B cell (primary cell): Measurements from ENCODE around the gene ATPAF2. TPM values are rescaled to one million over a fixed set of nuclear protein-coding genes. Genes with fewer than 3 reads are reported as not detected.

ENCODE experiments used
- ATAC-seq: fragments of 200-7000 bp; cut with Tn5 transposase; one replicate; pipeline ENCODE4 v1.10.0; 2021; ENCODE audit warnings: low read depth, mild to moderate bottlenecking, moderate number of reproducible peaks, moderate library complexity
- CTCF ChIA-PET: fragments of 350-600 bp; sonication (Branson Sonifier 250); formaldehyde crosslinking; loops from one replicate; lab custom pipeline; 2021; ENCODE audit warnings: antibody characterized with exemption, inconsistent platforms; lab: Charles Lee
- POLR2A ChIA-PET: fragments of 350-600 bp; sonication (Branson Sonifier 250); formaldehyde crosslinking; loops from one replicate; lab custom pipeline; 2021; ENCODE audit warnings: antibody characterized with exemption; lab: Charles Lee
- DNase-seq: peaks from one replicate; pipeline ENCODE4 v3.0.0; 2013
- H2AFZ ChIP-seq: 2 replicates; pipeline ENCODE4 v1.6.1; 2012; ENCODE audit warnings: mild to moderate bottlenecking, low read depth, low read length; ENCODE audit not compliant: insufficient read depth, poor library complexity, severe bottlenecking
- H3K27ac ChIP-seq, 2 donors: 1 replicate in 1 of 2; 2 replicates in 1 of 2; pipeline ENCODE4 v1.5.1; 2012 to 2013; ENCODE audit warnings: low read length in 2 of 2, mild to moderate bottlenecking in 2 of 2, moderate library complexity in 1 of 2
- H3K27me3 ChIP-seq, 4 experiments: fragments of 200-600 bp in 1 of 4; sonication (generic) in 1 of 4; replicated peaks in 1 of 4; 1 replicate in 2 of 4; 2 replicates in 2 of 4; pipeline versions ENCODE4 v1.6.1 to v1.7.0; 2013 to 2016; ENCODE audit warnings: low read length in 3 of 4, mild to moderate bottlenecking in 2 of 4, mixed read lengths in 1 of 4, moderate library complexity in 1 of 4; ENCODE audit not compliant: insufficient read depth in 4 of 4, control insufficient read depth in 3 of 4; ENCODE audit errors: control extremely low read depth in 1 of 4
- H3K36me3 ChIP-seq, 2 experiments: replicated peaks in 1 of 2; 1 replicate in 1 of 2; 2 replicates in 1 of 2; pipeline versions ENCODE4 v1.6.1 to v1.7.1; 2013; ENCODE audit warnings: low read length in 1 of 2; ENCODE audit not compliant: insufficient read depth in 2 of 2, control insufficient read depth in 1 of 2; ENCODE audit errors: control extremely low read depth in 1 of 2, extremely low read depth in 1 of 2
- H3K4me1 ChIP-seq, 2 donors: fragments of 200-600 bp in 1 of 2; sonication (generic) in 1 of 2; 1 replicate in 1 of 2; 2 replicates in 1 of 2; pipeline versions ENCODE4 v1.5.1 to v1.6.1; 2013 to 2017; ENCODE audit warnings: low read length in 2 of 2; ENCODE audit not compliant: control insufficient read depth in 2 of 2, insufficient read depth in 2 of 2
- H3K4me2 ChIP-seq: replicated peaks from 2 replicates; pipeline ENCODE3; 2012; ENCODE audit warnings: mild to moderate bottlenecking, low read depth, low read length; ENCODE audit not compliant: poor library complexity, severe bottlenecking
- H3K4me3 ChIP-seq, 5 experiments: fragments of 200-600 bp in 1 of 5; sonication (generic) in 1 of 5; 1 replicate in 3 of 5; 2 replicates in 2 of 5; pipeline versions ENCODE4 v1.5.1 to v1.7.0; 2011 to 2016; ENCODE audit warnings: low read length in 4 of 5, mild to moderate bottlenecking in 4 of 5, low read depth in 2 of 5, control low read depth in 1 of 5, moderate library complexity in 1 of 5; ENCODE audit not compliant: insufficient read depth in 1 of 5; ENCODE audit errors: control extremely low read depth in 1 of 5, extremely low read depth in 1 of 5
- H3K79me2 ChIP-seq: fragments of 200-600 bp; sonication (generic); one replicate; pipeline ENCODE4 v1.6.0; 2016; ENCODE audit warnings: low read length; ENCODE audit not compliant: control insufficient read depth, insufficient read depth
- H3K9ac ChIP-seq: fragments of 200-600 bp; sonication (generic); 2 replicates; pipeline ENCODE4 v1.6.1; 2017; ENCODE audit warnings: mild to moderate bottlenecking, low read length, moderate library complexity
- H3K9me3 ChIP-seq, 3 donors: one replicate each; pipeline versions ENCODE4 v1.6.1 to v1.7.1; 2013; ENCODE audit warnings: low read length in 2 of 3; ENCODE audit not compliant: control insufficient read depth in 2 of 3, insufficient read depth in 1 of 3; ENCODE audit errors: control extremely low read depth in 1 of 3
- H4K20me1 ChIP-seq: 2 replicates; pipeline ENCODE4 v1.6.0; 2012; ENCODE audit warnings: mild to moderate bottlenecking, low read length; ENCODE audit not compliant: insufficient read depth, control insufficient read depth, poor library complexity, severe bottlenecking
- H3K27ac Mint-ChIP-seq: one replicate; pipeline ENCODE4 v1.8.0; 2021; ENCODE audit warnings: mixed read lengths
- H3K27me3 Mint-ChIP-seq: one replicate; pipeline ENCODE4 v1.8.0; 2021; ENCODE audit warnings: mixed read lengths
- H3K4me1 Mint-ChIP-seq: one replicate; pipeline ENCODE4 v1.8.0; 2021; ENCODE audit warnings: mixed read lengths
- H3K4me3 Mint-ChIP-seq: one replicate; pipeline ENCODE4 v1.8.0; 2021; ENCODE audit warnings: mixed read lengths
- H3K9me3 Mint-ChIP-seq: one replicate; pipeline ENCODE4 v1.8.0; 2022; ENCODE audit warnings: mixed read lengths; ENCODE audit not compliant: insufficient read depth
- EZH2 ChIP-seq: IDR thresholded peaks from 2 replicates; pipeline ENCODE4 v1.6.1; 2012; ENCODE audit warnings: borderline replicate concordance, low read depth, mild to moderate bottlenecking, moderate library complexity, low read length; ENCODE audit not compliant: insufficient read depth, poor library complexity, severe bottlenecking
- WGBS: methylation state at CpG from one replicate; pipeline ENCODE4 v1.1.5; 2013; ENCODE audit warnings: missing lambda C conversion rate; ENCODE audit not compliant: insufficient coverage; 5-methylcytosine and 5-hydroxymethylcytosine counted together
- intact Hi-C: fragments of 100-400 bp; cut with micrococcal nuclease; formaldehyde crosslinking; loops from one replicate; pipeline ENCODE4 v1.10.0; 2022
- polyA plus RNA-seq: library from polyadenylated mRNA; depleted of rRNA; stranded (reverse); fragments of >200 nt; gene quantifications from 2 replicates; pipeline ENCODE4 v1.2.3, GENCODE V29; 2012
- total RNA-seq, 2 donors: library from RNA; stranded (reverse); fragments of 120-200 nt in 1 of 2; gene quantifications; 1 replicate in 1 of 2; 2 replicates in 1 of 2; pipeline versions ENCODE4 v1.2.3 to v1.2.4, GENCODE V29; 2013 to 2022
- TF ChIP-seq, protein P1 (sequence below): fragments of 200-600 bp; IDR thresholded peaks from one replicate; pipeline ENCODE4 v1.8.0; 2022; ENCODE audit warnings: antibody characterized with exemption, mild to moderate bottlenecking

ATPAF2 gene
- total and polyA plus RNA-seq, 2 donors (not counting 1 experiment from before 2014, with no cell fraction given): 60.5 to 73.5 TPM

DNA sequence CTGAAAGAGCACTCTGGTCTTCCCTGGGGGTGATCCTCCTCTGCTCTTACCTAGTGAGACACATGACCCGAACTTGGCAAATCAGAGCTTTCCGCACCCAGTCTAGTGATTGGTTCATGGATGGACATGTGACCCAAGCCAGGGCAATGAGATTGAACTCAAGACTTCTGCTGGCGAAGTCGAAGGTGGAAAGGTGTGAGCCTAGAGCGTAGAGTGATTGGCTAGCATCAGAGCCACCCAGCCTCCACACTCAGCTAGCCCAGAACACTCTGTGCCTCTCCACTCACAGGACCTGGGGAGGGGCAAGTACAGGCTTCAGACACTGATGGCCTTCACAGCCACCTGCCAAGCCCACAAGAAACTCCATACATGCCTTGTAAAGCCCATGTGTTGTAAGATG lies 17.6 kb downstream of the ATPAF2 start:
- no peak overlapping the region for H3K4me2 ChIP-seq
- H3K9me3 Mint-ChIP-seq: no peaks in the 10 kb centered on the region
- no peak for TF ChIP-seq EZH2
- TF ChIP-seq, protein P1, sequence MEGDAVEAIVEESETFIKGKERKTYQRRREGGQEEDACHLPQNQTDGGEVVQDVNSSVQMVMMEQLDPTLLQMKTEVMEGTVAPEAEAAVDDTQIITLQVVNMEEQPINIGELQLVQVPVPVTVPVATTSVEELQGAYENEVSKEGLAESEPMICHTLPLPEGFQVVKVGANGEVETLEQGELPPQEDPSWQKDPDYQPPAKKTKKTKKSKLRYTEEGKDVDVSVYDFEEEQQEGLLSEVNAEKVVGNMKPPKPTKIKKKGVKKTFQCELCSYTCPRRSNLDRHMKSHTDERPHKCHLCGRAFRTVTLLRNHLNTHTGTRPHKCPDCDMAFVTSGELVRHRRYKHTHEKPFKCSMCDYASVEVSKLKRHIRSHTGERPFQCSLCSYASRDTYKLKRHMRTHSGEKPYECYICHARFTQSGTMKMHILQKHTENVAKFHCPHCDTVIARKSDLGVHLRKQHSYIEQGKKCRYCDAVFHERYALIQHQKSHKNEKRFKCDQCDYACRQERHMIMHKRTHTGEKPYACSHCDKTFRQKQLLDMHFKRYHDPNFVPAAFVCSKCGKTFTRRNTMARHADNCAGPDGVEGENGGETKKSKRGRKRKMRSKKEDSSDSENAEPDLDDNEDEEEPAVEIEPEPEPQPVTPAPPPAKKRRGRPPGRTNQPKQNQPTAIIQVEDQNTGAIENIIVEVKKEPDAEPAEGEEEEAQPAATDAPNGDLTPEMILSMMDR: no peak
- H3K79me2 ChIP-seq: peaks cover 11% of the 10 kb centered on the region
- ChIA-PET CTCF (no interaction called here), POLR2A (no interaction called here)
- no peak overlapping the region for H3K27ac Mint-ChIP-seq
- H3K4me3 ChIP-seq: no peak overlapping the region
- peaks cover 0 to 67% of the 10 kb centered on the region in 2 experiments for H3K36me3 ChIP-seq
- no peak for DNase-seq
- no peak overlapping the region for H2AFZ ChIP-seq
- H3K27me3 Mint-ChIP-seq: no peaks in the 10 kb centered on the region
- H3K27me3 ChIP-seq: no peaks in the 10 kb centered on the region
- H3K4me3 Mint-ChIP-seq: no peak overlapping the region
- intact Hi-C loops: no loop called here
- no peaks in the 10 kb centered on the region for H3K4me1 ChIP-seq
- H3K9me3 ChIP-seq: no peaks in the 10 kb centered on the region
- H3K9ac ChIP-seq: no peak overlapping the region
- no peak for ATAC-seq
- 93% methylated on average over 4 of the region's 5 CpGs for WGBS
- peaks cover 4% of the 10 kb centered on the region for H4K20me1 ChIP-seq
- no peak overlapping the region for H3K27ac ChIP-seq
- no peaks in the 10 kb centered on the region for H3K4me1 Mint-ChIP-seq

DNA sequence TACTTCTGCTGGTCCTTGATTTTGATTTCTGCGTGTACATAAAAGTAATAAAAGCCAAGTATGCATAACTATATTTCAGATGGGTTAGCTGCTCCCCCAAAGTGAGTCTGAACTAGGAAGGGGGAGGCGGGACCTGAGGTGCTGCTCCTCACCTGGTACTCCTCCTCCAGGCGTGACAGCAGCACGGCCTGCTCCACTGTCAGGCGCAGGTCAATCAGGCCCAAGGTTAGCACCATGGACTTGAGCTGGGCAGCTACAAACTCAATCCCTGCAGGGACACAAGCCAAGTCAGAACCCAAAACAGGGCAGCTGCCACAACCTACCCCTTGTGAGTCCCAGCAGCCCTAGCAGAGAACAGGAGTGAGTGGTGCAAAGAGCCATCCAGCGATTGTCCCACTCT lies 18.0 kb downstream of the ATPAF2 start:
- no peaks in the 10 kb centered on the region for H3K4me1 ChIP-seq
- Mint-ChIP-seq H3K4me3 (no peak overlapping the region), H3K27me3 (no peaks in the 10 kb centered on the region), H3K27ac (no peak overlapping the region), H3K4me1 (no peaks in the 10 kb centered on the region), H3K9me3 (no peaks in the 10 kb centered on the region)
- H2AFZ ChIP-seq: no peak overlapping the region
- intact Hi-C loops: no loop called here
- ATAC-seq: no peak
- no peaks in the 10 kb centered on the region for H3K9me3 ChIP-seq
- H3K27me3 ChIP-seq: no peaks in the 10 kb centered on the region
- TF ChIP-seq EZH2: no peak
- TF ChIP-seq, protein P1: no peak
- POLR2A ChIA-PET: no interaction called here
- no peak overlapping the region for H3K9ac ChIP-seq
- 100% methylated on average over 5 of the region's 6 CpGs for WGBS
- H3K4me3 ChIP-seq: no peak overlapping the region
- H4K20me1 ChIP-seq: no peaks in the 10 kb centered on the region
- peaks cover 0 to 64% of the 10 kb centered on the region in 2 experiments for H3K36me3 ChIP-seq
- CTCF ChIA-PET: no interaction called here
- no peak overlapping the region for H3K27ac ChIP-seq
- DNase-seq: no peak
- no peak overlapping the region for H3K4me2 ChIP-seq
- H3K79me2 ChIP-seq: peaks cover 11% of the 10 kb centered on the region
